B cell (primary cell): ENCODE measurements around the gene CACNA2D3. TPM values are rescaled to one million over a fixed set of nuclear protein-coding genes. Genes with fewer than 3 reads are reported as not detected.

Source experiments
- ATAC-seq: fragments of 200-7000 bp; cut with Tn5 transposase; one replicate; pipeline ENCODE4 v1.10.0; 2021; ENCODE audit warnings: low read depth, mild to moderate bottlenecking, moderate number of reproducible peaks, moderate library complexity
- CTCF ChIA-PET: fragments of 350-600 bp; sonication (Branson Sonifier 250); formaldehyde crosslinking; loops from one replicate; lab custom pipeline; 2021; ENCODE audit warnings: antibody characterized with exemption, inconsistent platforms; lab: Charles Lee
- POLR2A ChIA-PET: fragments of 350-600 bp; sonication (Branson Sonifier 250); formaldehyde crosslinking; loops from one replicate; lab custom pipeline; 2021; ENCODE audit warnings: antibody characterized with exemption; lab: Charles Lee
- DNase-seq: peaks from one replicate; pipeline ENCODE4 v3.0.0; 2013
- H2AFZ ChIP-seq: 2 replicates; pipeline ENCODE4 v1.6.1; 2012; ENCODE audit warnings: mild to moderate bottlenecking, low read depth, low read length; ENCODE audit not compliant: insufficient read depth, poor library complexity, severe bottlenecking
- H3K27ac ChIP-seq, 2 donors: 1 replicate in 1 of 2; 2 replicates in 1 of 2; pipeline ENCODE4 v1.5.1; 2012 to 2013; ENCODE audit warnings: low read length in 2 of 2, mild to moderate bottlenecking in 2 of 2, moderate library complexity in 1 of 2
- H3K27me3 ChIP-seq, 4 experiments: fragments of 200-600 bp in 1 of 4; sonication (generic) in 1 of 4; replicated peaks in 1 of 4; 1 replicate in 2 of 4; 2 replicates in 2 of 4; pipeline versions ENCODE4 v1.6.1 to v1.7.0; 2013 to 2016; ENCODE audit warnings: low read length in 3 of 4, mild to moderate bottlenecking in 2 of 4, mixed read lengths in 1 of 4, moderate library complexity in 1 of 4; ENCODE audit not compliant: insufficient read depth in 4 of 4, control insufficient read depth in 3 of 4; ENCODE audit errors: control extremely low read depth in 1 of 4
- H3K36me3 ChIP-seq, 2 experiments: replicated peaks in 1 of 2; 1 replicate in 1 of 2; 2 replicates in 1 of 2; pipeline versions ENCODE4 v1.6.1 to v1.7.1; 2013; ENCODE audit warnings: low read length in 1 of 2; ENCODE audit not compliant: insufficient read depth in 2 of 2, control insufficient read depth in 1 of 2; ENCODE audit errors: control extremely low read depth in 1 of 2, extremely low read depth in 1 of 2
- H3K4me1 ChIP-seq, 2 donors: fragments of 200-600 bp in 1 of 2; sonication (generic) in 1 of 2; 1 replicate in 1 of 2; 2 replicates in 1 of 2; pipeline versions ENCODE4 v1.5.1 to v1.6.1; 2013 to 2017; ENCODE audit warnings: low read length in 2 of 2; ENCODE audit not compliant: control insufficient read depth in 2 of 2, insufficient read depth in 2 of 2
- H3K4me2 ChIP-seq: replicated peaks from 2 replicates; pipeline ENCODE3; 2012; ENCODE audit warnings: mild to moderate bottlenecking, low read depth, low read length; ENCODE audit not compliant: poor library complexity, severe bottlenecking
- H3K4me3 ChIP-seq, 5 experiments: fragments of 200-600 bp in 1 of 5; sonication (generic) in 1 of 5; 1 replicate in 3 of 5; 2 replicates in 2 of 5; pipeline versions ENCODE4 v1.5.1 to v1.7.0; 2011 to 2016; ENCODE audit warnings: low read length in 4 of 5, mild to moderate bottlenecking in 4 of 5, low read depth in 2 of 5, control low read depth in 1 of 5, moderate library complexity in 1 of 5; ENCODE audit not compliant: insufficient read depth in 1 of 5; ENCODE audit errors: control extremely low read depth in 1 of 5, extremely low read depth in 1 of 5
- H3K79me2 ChIP-seq: fragments of 200-600 bp; sonication (generic); one replicate; pipeline ENCODE4 v1.6.0; 2016; ENCODE audit warnings: low read length; ENCODE audit not compliant: control insufficient read depth, insufficient read depth
- H3K9ac ChIP-seq: fragments of 200-600 bp; sonication (generic); 2 replicates; pipeline ENCODE4 v1.6.1; 2017; ENCODE audit warnings: mild to moderate bottlenecking, low read length, moderate library complexity
- H3K9me3 ChIP-seq, 3 donors: one replicate each; pipeline versions ENCODE4 v1.6.1 to v1.7.1; 2013; ENCODE audit warnings: low read length in 2 of 3; ENCODE audit not compliant: control insufficient read depth in 2 of 3, insufficient read depth in 1 of 3; ENCODE audit errors: control extremely low read depth in 1 of 3
- H4K20me1 ChIP-seq: 2 replicates; pipeline ENCODE4 v1.6.0; 2012; ENCODE audit warnings: mild to moderate bottlenecking, low read length; ENCODE audit not compliant: insufficient read depth, control insufficient read depth, poor library complexity, severe bottlenecking
- H3K27ac Mint-ChIP-seq: one replicate; pipeline ENCODE4 v1.8.0; 2021; ENCODE audit warnings: mixed read lengths
- H3K27me3 Mint-ChIP-seq: one replicate; pipeline ENCODE4 v1.8.0; 2021; ENCODE audit warnings: mixed read lengths
- H3K4me1 Mint-ChIP-seq: one replicate; pipeline ENCODE4 v1.8.0; 2021; ENCODE audit warnings: mixed read lengths
- H3K4me3 Mint-ChIP-seq: one replicate; pipeline ENCODE4 v1.8.0; 2021; ENCODE audit warnings: mixed read lengths
- H3K9me3 Mint-ChIP-seq: one replicate; pipeline ENCODE4 v1.8.0; 2022; ENCODE audit warnings: mixed read lengths; ENCODE audit not compliant: insufficient read depth
- EZH2 ChIP-seq: IDR thresholded peaks from 2 replicates; pipeline ENCODE4 v1.6.1; 2012; ENCODE audit warnings: borderline replicate concordance, low read depth, mild to moderate bottlenecking, moderate library complexity, low read length; ENCODE audit not compliant: insufficient read depth, poor library complexity, severe bottlenecking
- WGBS: methylation state at CpG from one replicate; pipeline ENCODE4 v1.1.5; 2013; ENCODE audit warnings: missing lambda C conversion rate; ENCODE audit not compliant: insufficient coverage; 5-methylcytosine and 5-hydroxymethylcytosine counted together
- intact Hi-C: fragments of 100-400 bp; cut with micrococcal nuclease; formaldehyde crosslinking; loops from one replicate; pipeline ENCODE4 v1.10.0; 2022
- polyA plus RNA-seq: library from polyadenylated mRNA; depleted of rRNA; stranded (reverse); fragments of >200 nt; gene quantifications from 2 replicates; pipeline ENCODE4 v1.2.3, GENCODE V29; 2012
- total RNA-seq, 2 donors: library from RNA; stranded (reverse); fragments of 120-200 nt in 1 of 2; gene quantifications; 1 replicate in 1 of 2; 2 replicates in 1 of 2; pipeline versions ENCODE4 v1.2.3 to v1.2.4, GENCODE V29; 2013 to 2022
- TF ChIP-seq, protein P1 (sequence below): fragments of 200-600 bp; IDR thresholded peaks from one replicate; pipeline ENCODE4 v1.8.0; 2022; ENCODE audit warnings: antibody characterized with exemption, mild to moderate bottlenecking

Gene CACNA2D3
- total and polyA plus RNA-seq, 2 donors (not counting 1 experiment from before 2014, with no cell fraction given): not detected

DNA sequence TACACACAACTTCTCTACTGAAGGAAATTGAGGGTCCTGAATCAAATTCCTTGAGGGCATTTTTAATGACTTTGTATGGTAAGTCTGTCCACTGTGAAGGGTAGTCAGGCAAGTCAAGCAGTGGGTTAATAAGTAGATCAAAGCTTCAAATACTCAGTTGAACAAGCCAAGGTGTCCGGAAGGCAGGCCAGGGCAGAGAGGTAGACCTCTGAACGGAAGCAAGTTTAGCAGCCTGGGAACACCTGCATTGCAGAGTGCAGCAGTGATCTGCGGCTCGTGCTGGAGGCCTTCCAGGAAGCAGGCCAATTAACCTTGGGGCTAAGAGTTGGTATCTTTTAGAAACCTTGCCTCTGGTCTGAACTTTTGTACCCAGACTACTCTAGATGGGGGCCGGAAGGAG lies 661.7 kb downstream of the CACNA2D3 start:
- Mint-ChIP-seq H3K4me3 (no peak overlapping the region), H3K27me3 (no peaks in the 10 kb centered on the region), H3K4me1 (no peaks in the 10 kb centered on the region), H3K9me3 (peaks cover 1% of the 10 kb centered on the region), H3K27ac (no peak overlapping the region)
- ATAC-seq (no peak), DNase-seq (no peak)
- Histone ChIP-seq H3K27me3 (no peaks in the 10 kb centered on the region), H3K36me3 (no peaks in the 10 kb centered on the region), H4K20me1 (no peaks in the 10 kb centered on the region), H3K27ac (no peak overlapping the region), H3K79me2 (no peaks in the 10 kb centered on the region), H3K4me2 (no peak overlapping the region), H3K9me3 (no peaks in the 10 kb centered on the region), H3K4me3 (no peak overlapping the region), H3K9ac (no peak overlapping the region), H3K4me1 (no peaks in the 10 kb centered on the region), H2AFZ (no peak overlapping the region)
- ChIA-PET POLR2A (no interaction called here), CTCF (no interaction called here)
- intact Hi-C loops: no loop called here
- WGBS: 95% methylated on average over 4 of the region's 5 CpGs
- TF ChIP-seq EZH2: no peak
- TF ChIP-seq, protein P1, sequence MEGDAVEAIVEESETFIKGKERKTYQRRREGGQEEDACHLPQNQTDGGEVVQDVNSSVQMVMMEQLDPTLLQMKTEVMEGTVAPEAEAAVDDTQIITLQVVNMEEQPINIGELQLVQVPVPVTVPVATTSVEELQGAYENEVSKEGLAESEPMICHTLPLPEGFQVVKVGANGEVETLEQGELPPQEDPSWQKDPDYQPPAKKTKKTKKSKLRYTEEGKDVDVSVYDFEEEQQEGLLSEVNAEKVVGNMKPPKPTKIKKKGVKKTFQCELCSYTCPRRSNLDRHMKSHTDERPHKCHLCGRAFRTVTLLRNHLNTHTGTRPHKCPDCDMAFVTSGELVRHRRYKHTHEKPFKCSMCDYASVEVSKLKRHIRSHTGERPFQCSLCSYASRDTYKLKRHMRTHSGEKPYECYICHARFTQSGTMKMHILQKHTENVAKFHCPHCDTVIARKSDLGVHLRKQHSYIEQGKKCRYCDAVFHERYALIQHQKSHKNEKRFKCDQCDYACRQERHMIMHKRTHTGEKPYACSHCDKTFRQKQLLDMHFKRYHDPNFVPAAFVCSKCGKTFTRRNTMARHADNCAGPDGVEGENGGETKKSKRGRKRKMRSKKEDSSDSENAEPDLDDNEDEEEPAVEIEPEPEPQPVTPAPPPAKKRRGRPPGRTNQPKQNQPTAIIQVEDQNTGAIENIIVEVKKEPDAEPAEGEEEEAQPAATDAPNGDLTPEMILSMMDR: no peak

DNA sequence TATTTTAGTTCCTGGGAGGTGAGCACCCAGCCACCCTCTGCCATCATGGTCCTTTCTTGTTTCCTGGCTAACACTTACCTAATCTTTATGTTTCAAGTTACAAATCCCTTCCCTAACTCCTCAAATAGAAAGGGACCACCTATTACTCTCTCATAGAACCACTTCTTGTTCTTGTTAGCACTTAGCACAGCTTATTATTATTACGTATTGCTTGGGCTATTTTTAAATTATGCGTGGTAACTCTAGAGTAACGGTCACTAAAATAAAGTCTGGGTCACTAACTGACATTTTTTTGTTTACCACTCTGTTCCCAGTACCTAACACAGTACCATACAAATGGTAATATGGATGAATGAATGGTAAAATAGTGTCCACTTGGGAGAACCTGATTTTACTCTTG lies 663.6 kb downstream of the CACNA2D3 start:
- Histone ChIP-seq H3K4me2 (no peak overlapping the region), H3K4me3 (no peak overlapping the region), H3K36me3 (no peaks in the 10 kb centered on the region), H3K79me2 (no peaks in the 10 kb centered on the region), H3K9ac (no peak overlapping the region), H3K4me1 (no peaks in the 10 kb centered on the region), H3K27ac (no peak overlapping the region), H3K9me3 (no peaks in the 10 kb centered on the region), H2AFZ (no peak overlapping the region), H4K20me1 (no peaks in the 10 kb centered on the region), H3K27me3 (no peaks in the 10 kb centered on the region)
- CTCF ChIA-PET: no interaction called here
- no CpG with 5 or more reads among the region's 3 CpGs for WGBS
- H3K4me1 Mint-ChIP-seq: no peaks in the 10 kb centered on the region
- intact Hi-C loops: no loop called here
- no peak for TF ChIP-seq EZH2
- TF ChIP-seq, protein P1: no peak
- H3K27ac Mint-ChIP-seq: no peak overlapping the region
- DNase-seq (no peak), ATAC-seq (no peak)
- POLR2A ChIA-PET: no interaction called here
- peaks cover 1% of the 10 kb centered on the region for H3K9me3 Mint-ChIP-seq
- H3K27me3 Mint-ChIP-seq: no peaks in the 10 kb centered on the region
- H3K4me3 Mint-ChIP-seq: no peak overlapping the region
